ENCODE results near the gene PCDHA8.
"Not testable (repeated sequence)": the region's sequence is repeated elsewhere in the genome, so short reads cannot be mapped to it uniquely, and the experiment has no call there.

The PCDHA8 gene

DNA sequence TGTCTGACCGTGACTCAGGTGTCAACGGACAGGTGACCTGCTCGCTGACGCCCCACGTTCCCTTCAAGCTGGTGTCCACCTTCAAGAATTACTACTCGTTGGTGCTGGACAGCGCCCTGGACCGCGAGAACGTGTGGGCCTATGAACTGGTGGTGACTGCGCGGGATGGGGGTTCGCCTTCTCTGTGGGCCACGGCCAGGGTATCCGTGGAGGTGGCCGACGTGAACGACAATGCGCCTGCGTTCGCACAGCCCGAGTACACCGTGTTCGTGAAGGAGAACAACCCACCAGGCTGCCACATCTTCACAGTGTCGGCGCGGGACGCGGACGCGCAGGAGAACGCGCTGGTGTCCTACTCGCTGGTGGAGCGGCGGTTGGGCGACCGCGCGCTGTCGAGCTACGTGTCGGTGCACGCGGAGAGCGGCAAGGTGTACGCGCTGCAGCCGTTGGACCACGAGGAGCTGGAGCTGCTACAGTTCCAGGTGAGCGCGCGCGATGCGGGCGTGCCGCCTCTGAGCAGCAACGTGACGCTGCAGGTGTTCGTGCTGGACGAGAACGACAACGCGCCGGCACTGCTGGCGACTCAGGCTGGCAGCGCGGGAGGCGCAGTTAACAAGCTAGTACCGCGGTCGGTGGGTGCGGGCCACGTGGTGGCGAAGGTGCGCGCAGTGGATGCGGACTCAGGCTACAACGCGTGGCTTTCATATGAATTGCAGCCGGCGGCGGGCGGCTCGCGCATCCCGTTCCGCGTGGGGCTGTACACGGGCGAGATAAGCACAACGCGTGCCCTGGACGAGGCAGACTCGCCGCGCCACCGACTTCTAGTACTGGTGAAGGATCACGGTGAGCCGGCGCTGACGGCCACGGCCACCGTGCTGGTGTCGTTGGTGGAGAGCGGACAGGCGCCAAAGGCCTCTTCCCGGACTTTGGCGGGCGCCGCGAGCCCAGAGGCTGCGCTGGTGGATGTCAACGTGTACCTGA is 29.5 kb downstream of the PCDHA8 start:
- DNase-seq: no peak

DNA sequence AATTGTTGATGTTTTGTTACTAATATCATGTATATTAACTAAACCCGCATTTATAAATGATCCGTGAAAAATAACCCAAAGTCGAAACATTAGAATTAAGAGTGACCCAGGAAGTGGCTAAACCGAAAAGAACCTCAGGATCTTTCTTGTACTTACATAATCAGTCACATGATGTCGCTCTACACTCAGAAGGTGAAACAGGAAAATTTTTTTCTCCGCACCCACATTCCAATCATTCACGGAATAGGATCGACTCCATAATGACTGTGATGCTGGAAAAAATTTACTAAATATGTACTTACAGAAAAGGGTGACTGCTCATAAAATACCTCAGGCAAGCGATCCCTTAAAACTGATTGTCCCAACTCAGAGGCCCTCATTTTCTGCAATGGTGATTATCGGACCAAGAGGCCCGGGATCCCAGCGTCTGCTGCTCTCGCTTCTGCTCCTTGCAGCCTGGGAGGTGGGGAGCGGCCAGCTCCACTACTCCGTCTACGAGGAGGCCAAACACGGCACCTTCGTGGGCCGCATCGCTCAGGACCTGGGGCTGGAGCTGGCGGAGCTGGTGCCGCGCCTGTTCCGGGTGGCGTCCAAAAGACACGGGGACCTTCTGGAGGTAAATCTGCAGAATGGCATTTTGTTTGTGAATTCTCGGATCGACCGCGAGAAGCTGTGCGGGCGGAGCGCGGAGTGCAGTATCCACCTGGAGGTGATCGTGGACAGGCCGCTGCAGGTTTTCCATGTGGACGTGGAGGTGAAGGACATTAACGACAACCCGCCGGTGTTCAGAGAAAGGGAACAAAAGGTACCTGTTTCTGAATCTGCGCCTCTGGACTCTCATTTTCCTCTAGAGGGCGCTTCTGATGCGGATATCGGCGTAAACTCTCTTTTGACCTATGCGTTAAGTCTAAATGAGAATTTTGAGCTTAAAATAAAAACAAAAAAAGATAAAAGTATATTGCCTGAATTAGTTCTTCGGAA is 34.4 kb downstream of the PCDHA8 start, which contains the start of gene PCDHA12:
PCDHA12 (plus strand) TSS at position 224 of the 981 bp plus-strand sequence; CDS start at position 389, 165 bp downstream.
- no peak for DNase-seq

DNA sequence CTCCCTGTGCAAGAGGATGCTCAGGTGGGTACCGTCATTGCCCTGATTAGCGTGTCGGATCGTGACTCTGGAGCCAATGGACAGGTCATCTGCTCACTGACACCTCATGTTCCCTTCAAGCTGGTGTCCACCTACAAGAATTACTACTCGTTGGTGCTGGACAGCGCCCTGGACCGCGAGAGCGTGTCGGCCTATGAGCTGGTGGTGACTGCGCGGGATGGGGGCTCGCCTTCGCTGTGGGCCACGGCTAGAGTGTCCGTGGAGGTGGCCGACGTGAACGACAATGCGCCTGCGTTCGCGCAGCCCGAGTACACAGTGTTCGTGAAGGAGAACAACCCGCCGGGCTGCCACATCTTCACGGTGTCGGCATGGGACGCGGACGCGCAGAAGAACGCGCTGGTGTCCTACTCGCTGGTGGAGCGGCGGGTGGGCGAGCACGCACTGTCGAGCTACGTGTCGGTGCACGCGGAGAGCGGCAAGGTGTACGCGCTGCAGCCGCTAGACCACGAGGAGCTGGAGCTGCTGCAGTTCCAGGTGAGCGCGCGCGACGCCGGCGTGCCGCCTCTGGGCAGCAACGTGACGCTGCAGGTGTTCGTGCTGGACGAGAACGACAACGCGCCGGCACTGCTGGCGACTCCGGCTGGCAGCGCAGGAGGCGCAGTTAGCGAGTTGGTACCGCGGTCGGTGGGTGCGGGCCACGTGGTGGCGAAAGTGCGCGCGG is 35.7 kb downstream of the PCDHA8 start:
- not testable (repeated sequence) for DNase-seq

DNA sequence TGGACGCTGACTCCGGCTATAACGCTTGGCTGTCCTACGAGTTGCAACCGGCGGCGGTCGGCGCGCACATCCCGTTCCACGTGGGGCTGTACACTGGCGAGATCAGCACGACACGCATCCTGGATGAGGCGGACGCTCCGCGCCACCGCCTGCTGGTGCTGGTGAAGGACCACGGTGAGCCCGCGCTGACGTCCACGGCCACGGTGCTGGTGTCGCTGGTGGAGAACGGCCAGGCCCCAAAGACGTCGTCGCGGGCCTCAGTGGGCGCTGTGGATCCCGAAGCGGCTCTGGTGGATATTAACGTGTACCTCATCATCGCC is 36.2 kb downstream of the PCDHA8 start:
- DNase-seq: no peak

DNA sequence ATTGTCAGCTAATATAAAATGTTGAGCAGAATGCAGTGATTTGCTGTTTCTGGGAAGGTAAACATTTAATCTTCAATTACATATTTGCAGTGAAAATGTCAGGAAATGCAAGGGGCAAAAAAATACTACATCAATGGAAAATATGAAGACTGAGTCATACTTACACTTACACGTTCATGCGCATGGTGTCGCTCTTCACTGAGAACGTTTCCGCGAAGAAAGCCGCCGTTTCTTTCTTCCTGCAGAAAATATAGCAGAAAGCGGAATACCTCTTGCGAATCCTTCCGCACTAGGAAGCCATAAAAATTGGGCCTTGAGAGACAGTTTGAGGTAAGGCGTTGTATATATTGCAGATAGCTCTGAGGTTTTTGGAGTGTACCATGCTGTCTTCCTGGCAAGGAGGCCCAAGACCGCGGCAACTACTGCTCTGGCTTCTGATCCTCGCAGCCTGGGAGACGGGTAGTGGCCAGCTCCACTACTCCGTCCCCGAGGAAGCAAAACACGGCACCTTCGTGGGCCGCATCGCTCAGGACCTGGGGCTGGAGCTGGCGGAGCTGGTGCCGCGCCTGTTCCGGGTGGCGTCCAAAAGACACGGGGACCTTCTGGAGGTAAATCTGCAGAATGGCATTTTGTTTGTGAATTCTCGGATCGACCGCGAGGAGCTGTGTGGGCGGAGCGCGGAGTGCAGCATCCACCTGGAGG is 41.1 kb downstream of the PCDHA8 start, which contains the start of gene PCDHA13:
PCDHA13 (plus strand) TSS at position 236 of the 702 bp plus-strand sequence; CDS start at position 381, 145 bp downstream.
- DNase-seq: no peak

DNA sequence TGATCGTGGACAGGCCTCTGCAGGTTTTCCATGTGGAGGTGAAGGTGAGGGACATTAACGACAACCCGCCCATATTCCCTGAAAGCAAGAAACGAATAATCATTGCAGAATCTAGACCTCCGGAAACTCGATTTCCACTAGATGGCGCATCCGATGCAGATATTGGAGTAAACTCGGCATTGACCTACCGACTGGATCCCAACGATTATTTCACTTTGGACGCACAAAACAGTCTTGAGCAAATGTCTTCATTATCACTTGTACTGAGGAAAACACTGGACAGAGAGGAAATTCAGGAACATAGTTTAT is 41.6 kb downstream of the PCDHA8 start:
- no peak for DNase-seq

DNA sequence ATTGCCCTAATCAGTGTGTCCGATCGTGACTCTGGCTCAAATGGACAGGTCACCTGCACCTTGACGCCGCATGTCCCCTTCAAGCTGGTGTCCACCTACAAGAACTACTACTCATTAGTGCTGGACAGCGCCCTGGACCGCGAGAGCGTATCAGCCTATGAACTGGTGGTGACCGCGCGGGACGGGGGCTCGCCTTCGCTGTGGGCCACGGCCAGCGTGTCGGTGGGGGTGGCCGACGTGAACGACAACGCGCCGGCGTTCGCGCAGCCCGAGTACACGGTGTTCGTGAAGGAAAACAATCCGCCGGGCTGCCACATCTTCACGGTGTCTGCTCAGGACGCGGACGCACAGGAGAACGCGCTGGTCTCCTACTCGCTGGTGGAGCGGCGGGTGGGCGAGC is 42.4 kb downstream of the PCDHA8 start:
- no peak for DNase-seq

DNA sequence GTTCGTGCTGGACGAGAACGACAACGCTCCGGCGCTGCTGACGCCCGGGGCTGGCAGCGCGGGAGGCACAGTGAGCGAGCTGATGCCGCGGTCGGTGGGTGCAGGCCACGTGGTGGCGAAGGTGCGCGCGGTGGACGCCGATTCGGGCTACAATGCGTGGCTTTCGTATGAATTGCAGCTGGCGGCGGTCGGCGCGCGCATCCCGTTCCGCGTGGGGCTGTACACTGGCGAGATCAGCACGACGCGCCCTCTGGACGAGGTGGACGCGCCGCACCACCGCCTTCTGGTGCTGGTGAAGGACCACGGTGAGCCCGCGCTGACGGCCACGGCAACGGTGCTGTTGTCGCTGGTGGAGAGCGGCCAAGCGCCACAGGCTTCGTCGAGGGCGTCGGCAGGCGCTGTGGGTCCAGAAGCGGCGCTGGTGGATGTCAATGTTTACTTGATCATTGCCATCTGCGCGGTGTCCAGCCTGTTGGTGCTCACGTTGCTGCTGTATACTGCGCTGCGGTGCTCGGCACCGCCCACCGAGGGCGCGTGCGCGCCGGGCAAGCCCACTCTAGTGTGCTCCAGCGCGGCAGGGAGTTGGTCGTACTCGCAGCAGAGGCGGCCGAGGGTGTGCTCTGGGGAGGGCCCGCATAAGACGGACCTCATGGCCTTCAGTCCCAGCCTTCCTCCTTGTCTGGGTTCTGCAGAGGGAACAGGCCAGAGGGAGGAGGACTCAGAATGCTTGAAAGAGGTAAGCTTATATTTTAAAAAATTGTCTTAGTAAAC is 43.1 kb downstream of the PCDHA8 start:
- DNase-seq: no peak

All from CD4-positive, alpha-beta T cell treated with Interleukin-10 for 1 hour (primary cell).